MM.1S (cell line): Measurements from ENCODE around the gene SLC8A1.

ENCODE experiments used
- CTCF ChIP-seq: fragments of 300-600 bp; sonication (generic); IDR thresholded peaks from 2 replicates; pipeline ENCODE4 v1.5.1; 2016; ENCODE audit warnings: antibody characterized with exemption, low read length, mixed read lengths
- EZH2 ChIP-seq: fragments of 300-600 bp; sonication (generic); optimal IDR thresholded peaks from 2 replicates; pipeline ENCODE3; 2017; ENCODE audit warnings: low read depth, mild to moderate bottlenecking, antibody characterized with exemption, low read length, mixed read lengths
- EZH2phosphoT487 ChIP-seq: fragments of 300-600 bp; sonication (generic); IDR thresholded peaks from 2 replicates; pipeline ENCODE4 v1.6.1; 2018; ENCODE audit warnings: antibody characterized with exemption, low read length

GRCh38 chr2:40317761-40318160 is 134.1 kb downstream of the SLC8A1 start:
- TF ChIP-seq CTCF (no peak), EZH2 (no peak), EZH2phosphoT487 (no peak)
